LNCaP clone FGC (cell line): Measurements from ENCODE around the gene SFI1.

ENCODE experiments used
- DNase-seq: peaks from one replicate; pipeline ENCODE4 v3.0.0-alpha.2; 2011; ENCODE audit warnings: low read depth
- H3K4me3 ChIP-seq: 2 replicates; pipeline ENCODE4 v1.5.1; 2011; ENCODE audit warnings: mild to moderate bottlenecking, low read depth, low read length, control low read depth
- CTCF ChIP-seq: IDR thresholded peaks from 2 replicates; pipeline ENCODE4 v1.5.1; 2012; ENCODE audit warnings: mild to moderate bottlenecking; ENCODE audit not compliant: control insufficient read depth, insufficient read depth; ENCODE audit errors: extremely low read depth

SFI1 gene, protein sequence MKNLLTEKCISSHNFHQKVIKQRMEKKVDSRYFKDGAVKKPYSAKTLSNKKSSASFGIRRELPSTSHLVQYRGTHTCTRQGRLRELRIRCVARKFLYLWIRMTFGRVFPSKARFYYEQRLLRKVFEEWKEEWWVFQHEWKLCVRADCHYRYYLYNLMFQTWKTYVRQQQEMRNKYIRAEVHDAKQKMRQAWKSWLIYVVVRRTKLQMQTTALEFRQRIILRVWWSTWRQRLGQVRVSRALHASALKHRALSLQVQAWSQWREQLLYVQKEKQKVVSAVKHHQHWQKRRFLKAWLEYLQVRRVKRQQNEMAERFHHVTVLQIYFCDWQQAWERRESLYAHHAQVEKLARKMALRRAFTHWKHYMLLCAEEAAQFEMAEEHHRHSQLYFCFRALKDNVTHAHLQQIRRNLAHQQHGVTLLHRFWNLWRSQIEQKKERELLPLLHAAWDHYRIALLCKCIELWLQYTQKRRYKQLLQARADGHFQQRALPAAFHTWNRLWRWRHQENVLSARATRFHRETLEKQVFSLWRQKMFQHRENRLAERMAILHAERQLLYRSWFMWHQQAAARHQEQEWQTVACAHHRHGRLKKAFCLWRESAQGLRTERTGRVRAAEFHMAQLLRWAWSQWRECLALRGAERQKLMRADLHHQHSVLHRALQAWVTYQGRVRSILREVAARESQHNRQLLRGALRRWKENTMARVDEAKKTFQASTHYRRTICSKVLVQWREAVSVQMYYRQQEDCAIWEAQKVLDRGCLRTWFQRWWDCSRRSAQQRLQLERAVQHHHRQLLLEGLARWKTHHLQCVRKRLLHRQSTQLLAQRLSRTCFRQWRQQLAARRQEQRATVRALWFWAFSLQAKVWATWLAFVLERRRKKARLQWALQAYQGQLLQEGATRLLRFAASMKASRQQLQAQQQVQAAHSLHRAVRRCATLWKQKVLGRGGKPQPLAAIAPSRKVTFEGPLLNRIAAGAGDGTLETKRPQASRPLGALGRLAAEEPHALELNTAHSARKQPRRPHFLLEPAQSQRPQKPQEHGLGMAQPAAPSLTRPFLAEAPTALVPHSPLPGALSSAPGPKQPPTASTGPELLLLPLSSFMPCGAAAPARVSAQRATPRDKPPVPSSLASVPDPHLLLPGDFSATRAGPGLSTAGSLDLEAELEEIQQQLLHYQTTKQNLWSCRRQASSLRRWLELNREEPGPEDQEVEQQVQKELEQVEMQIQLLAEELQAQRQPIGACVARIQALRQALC

GRCh38 chr22:31496007-31496734 is at the start of gene SFI1:
TSS of gene SFI1 (plus strand) at chr22:31496536. CDS start at chr22:31508285, 11,749 bp downstream.
- H3K4me3 ChIP-seq: peak within 1 kb of the TSS; percentile 74
- TF ChIP-seq CTCF: peak; percentile 37
- peak; percentile 43 for DNase-seq

DNA sequence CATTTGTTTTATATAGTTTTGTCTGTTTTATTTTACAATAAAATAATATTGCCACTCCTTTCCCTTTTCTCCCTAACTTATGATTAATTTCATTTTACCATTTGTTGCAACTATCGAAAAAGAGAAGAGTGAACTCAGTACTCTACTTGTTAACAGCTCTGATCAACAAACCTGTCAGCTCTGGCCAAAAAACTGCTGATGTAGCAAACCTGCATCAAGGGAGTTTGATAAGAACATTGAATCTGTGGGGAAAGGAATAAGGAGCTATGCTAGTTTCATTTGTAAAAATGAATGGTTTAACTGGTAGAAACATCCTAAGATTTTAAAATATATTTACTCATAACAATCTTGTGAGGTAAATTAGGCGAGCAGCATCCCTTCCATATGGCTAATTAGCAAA is 49.6 kb upstream of the SFI1 start:
- no peak for DNase-seq
- no peak for TF ChIP-seq CTCF

DNA sequence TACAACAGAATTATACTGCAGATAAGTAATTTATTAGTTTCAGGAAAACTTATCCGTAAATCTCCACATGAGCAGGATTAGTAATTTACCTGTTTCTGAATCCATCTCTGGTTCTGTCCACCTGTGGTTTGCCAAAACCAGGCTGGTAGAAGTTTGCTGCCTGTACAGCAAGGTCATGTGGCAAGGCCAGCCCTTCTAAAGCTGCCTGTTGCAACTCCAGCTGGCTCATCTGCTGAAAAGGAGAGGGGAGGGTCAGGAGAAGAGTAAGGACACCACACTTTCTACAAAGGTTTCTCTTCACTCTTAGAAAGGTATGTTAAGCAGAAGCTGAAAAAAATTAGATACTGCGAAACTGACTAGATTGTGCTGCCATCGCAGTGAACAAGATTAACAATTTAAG is 49.0 kb upstream of the SFI1 start:
- no peak for TF ChIP-seq CTCF
- no peak for DNase-seq
- H3K4me3 ChIP-seq: no peak overlapping the region

More for the DNA sequence above, 49.6 kb upstream of the SFI1 start:
- H3K4me3 ChIP-seq: no peak overlapping the region

DNA sequence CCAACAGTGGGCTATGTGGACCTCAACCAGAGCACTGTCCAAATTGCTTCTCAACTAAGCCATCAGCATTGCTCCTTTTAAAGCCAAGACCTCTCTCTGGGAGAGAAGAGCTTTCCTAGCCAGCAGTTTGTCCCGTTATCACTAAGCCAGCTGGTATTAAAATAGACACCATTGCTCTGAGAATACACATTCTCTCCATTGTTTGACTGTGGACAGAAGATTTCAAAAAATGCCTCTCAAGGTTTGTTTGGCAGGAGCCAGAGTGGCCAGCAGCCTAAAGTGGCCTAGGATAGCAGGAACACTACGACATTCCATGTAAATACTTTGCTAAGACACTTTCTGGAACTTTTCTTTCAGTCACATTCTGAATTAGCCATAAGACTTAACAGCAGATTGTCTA is 48.0 kb upstream of the SFI1 start:
- no peak for TF ChIP-seq CTCF
- no peak for DNase-seq

GRCh38 chr22:31449506-31449905 is 46.8 kb upstream of the SFI1 start:
- DNase-seq: no peak
- H3K4me3 ChIP-seq: no peak overlapping the region
- TF ChIP-seq CTCF: no peak

More for the DNA sequence above, 48.0 kb upstream of the SFI1 start:
- H3K4me3 ChIP-seq: no peak overlapping the region

- H3K4me3 ChIP-seq: no peak overlapping the region
- DNase-seq: peak; percentile 81
- TF ChIP-seq CTCF: peak; percentile 82
Observed at GRCh38 chr22:31451709-31452571, 44.4 kb upstream of the SFI1 start.
